Naive thymus-derived CD8-positive, alpha-beta T cell (primary cell): ENCODE data around the gene CAPSL. TPM values are rescaled to one million over a fixed set of nuclear protein-coding genes. Genes with fewer than 3 reads are reported as not detected.
"Not testable (repeated sequence)": the region's sequence is repeated elsewhere in the genome, so short reads cannot be mapped to it uniquely, and the experiment has no call there.

Experiments
- ATAC-seq, 2 donors: fragments of 150-1000 bp; cut with Tn5 transposase in 1 of 2; sonication (Bioruptor Pico), chemical (Tn5 transposase) in 1 of 2; 1 replicate in 1 of 2; 2 replicates in 1 of 2; pipeline ENCODE4 v1.10.0; 2021; ENCODE audit warnings: mild to moderate bottlenecking in 2 of 2, moderate library complexity in 2 of 2
- POLR2A ChIA-PET: fragments of 350-600 bp; sonication (Branson Sonifier 250); formaldehyde crosslinking; loops from one replicate; lab custom pipeline; 2021; ENCODE audit warnings: antibody characterized with exemption; lab: Charles Lee
- DNase-seq, 10 donors: peaks; one replicate each; pipeline versions ENCODE4 v3.0.0 to v3.0.0-alpha.2; 2020 to 2022
- H3K27ac Mint-ChIP-seq, 10 donors: one replicate each; pipeline ENCODE4 v1.8.0; 2020 to 2022; ENCODE audit warnings: mild to moderate bottlenecking in 10 of 10, mixed read lengths in 10 of 10, moderate library complexity in 4 of 10, inconsistent platforms in 1 of 10
- H3K27me3 Mint-ChIP-seq, 5 donors: one replicate each; pipeline ENCODE4 v1.8.0; 2021 to 2022; ENCODE audit warnings: mixed read lengths in 5 of 5
- H3K36me3 Mint-ChIP-seq, 3 donors: one replicate each; pipeline ENCODE4 v1.8.0; 2020 to 2022; ENCODE audit warnings: mixed read lengths in 3 of 3, mild to moderate bottlenecking in 2 of 3, inconsistent platforms in 1 of 3
- H3K4me1 Mint-ChIP-seq, 4 donors: one replicate each; pipeline ENCODE4 v1.8.0; 2021 to 2022; ENCODE audit warnings: mixed read lengths in 4 of 4
- H3K4me3 Mint-ChIP-seq, 10 donors: one replicate each; pipeline ENCODE4 v1.8.0; 2020 to 2022; ENCODE audit warnings: mild to moderate bottlenecking in 10 of 10, mixed read lengths in 10 of 10, moderate library complexity in 6 of 10, inconsistent platforms in 1 of 10
- H3K9me3 Mint-ChIP-seq, 9 donors: one replicate each; pipeline ENCODE4 v1.8.0; 2020 to 2022; ENCODE audit warnings: mixed read lengths in 9 of 9, mild to moderate bottlenecking in 3 of 9, inconsistent platforms in 1 of 9, moderate library complexity in 1 of 9
- polyA plus RNA-seq, 3 donors: library from polyadenylated mRNA; unstranded; fragments of 300-500 nt; fragmentation: Illumina TruSeq; gene quantifications; one replicate each; pipeline ENCODE4 v1.2.3, GENCODE V29; 2021
- total RNA-seq, 8 experiments: library from RNA in 2 of 8; stranded (reverse) in 2 of 8; gene quantifications; one replicate each; pipeline ENCODE4 v1.2.3 and lab custom pipeline; 2021 to 2026

Gene CAPSL
- total and polyA plus RNA-seq, 5 experiments from 2014 or later: not detected

GRCh38 chr5:35869685-35870277 lies 68.6 kb downstream of the CAPSL start:
- H3K4me3 Mint-ChIP-seq: peak overlapping the region in 8 of 10 donors; percentile 33 to 78 (median 65)

GRCh38 chr5:35867998-35868397 lies 70.4 kb downstream of the CAPSL start:
- Mint-ChIP-seq H3K9me3 (peaks cover 0 to 7% (median 3%) of the 10 kb centered on the region in 9 donors), H3K4me3 (peak overlapping the region in 9 of 10 donors; percentile 65 to 82 (median 72)), H3K27me3 (no peaks in the 10 kb centered on the region), H3K4me1 (peaks cover 37 to 91% (median 79%) of the 10 kb centered on the region in 4 donors), H3K36me3 (peaks cover 70 to 96% (median 86%) of the 10 kb centered on the region in 3 donors), H3K27ac (peak overlapping the region; percentile 77 to 92 (median 88))
- no peak for ATAC-seq
- POLR2A ChIA-PET: interaction anchor here (0.6 to 10.9 kb wide), 8 partner anchors 8 to 91 kb away, joined by 3 to 250 read pairs (median 6); partner anchors contain the start of gene IL7R
- no peak for DNase-seq

More at GRCh38 chr5:35869685-35870277, 68.6 kb downstream of the CAPSL start:
- DNase-seq: no peak
- peak overlapping the region; percentile 77 to 92 (median 88) for H3K27ac Mint-ChIP-seq
- peaks cover 67 to 96% (median 88%) of the 10 kb centered on the region in 3 donors for H3K36me3 Mint-ChIP-seq
- ATAC-seq: peak in 1 of 2 donors; percentile 10
- peaks cover 0 to 7% (median 0%) of the 10 kb centered on the region in 9 donors for H3K9me3 Mint-ChIP-seq
- peaks cover 41 to 91% (median 83%) of the 10 kb centered on the region in 4 donors for H3K4me1 Mint-ChIP-seq
- POLR2A ChIA-PET: interaction anchor here (0.5 to 10.9 kb wide), 17 partner anchors 11 to 221 kb away, joined by 3 to 250 read pairs (median 4); partner anchors contain the start of gene IL7R
- H3K27me3 Mint-ChIP-seq: no peaks in the 10 kb centered on the region

DNA sequence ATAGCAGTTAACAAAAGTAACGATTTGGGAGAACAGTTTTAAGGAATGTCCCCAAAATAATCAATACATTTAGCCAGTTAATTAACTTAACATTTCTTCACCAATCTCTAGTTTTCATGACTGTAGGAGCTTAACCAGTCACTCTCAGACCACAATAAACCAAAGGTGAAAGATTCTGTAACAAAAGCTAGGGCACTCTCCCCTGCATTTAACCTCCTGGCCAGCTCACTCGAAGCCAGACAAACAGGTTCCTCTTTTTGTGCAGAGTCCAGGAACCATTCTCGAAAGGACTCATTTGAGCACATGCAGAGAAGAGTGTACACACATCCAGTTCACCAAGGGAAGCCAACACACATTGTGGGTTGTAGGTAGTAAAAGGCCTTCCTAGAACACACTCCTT lies 75.3 kb downstream of the CAPSL start:
- Mint-ChIP-seq H3K4me3 (peak overlapping the region; percentile 84 to 97 (median 96)), H3K9me3 (peaks cover 0 to 5% (median 0%) of the 10 kb centered on the region in 9 donors), H3K4me1 (peaks cover 48 to 82% (median 66%) of the 10 kb centered on the region in 4 donors), H3K27ac (peak overlapping the region; percentile 89 to 99 (median 97)), H3K27me3 (no peaks in the 10 kb centered on the region), H3K36me3 (peaks cover 86 to 93% (median 87%) of the 10 kb centered on the region in 3 donors)
- no peak for DNase-seq
- POLR2A ChIA-PET: interaction anchor here (0.6 to 17.7 kb wide), 11 partner anchors 8 to 204 kb away, joined by 3 to 989 read pairs (median 3); no protein-coding TSS in a partner anchor
- ATAC-seq: peak in 1 of 2 donors; percentile 21

DNA sequence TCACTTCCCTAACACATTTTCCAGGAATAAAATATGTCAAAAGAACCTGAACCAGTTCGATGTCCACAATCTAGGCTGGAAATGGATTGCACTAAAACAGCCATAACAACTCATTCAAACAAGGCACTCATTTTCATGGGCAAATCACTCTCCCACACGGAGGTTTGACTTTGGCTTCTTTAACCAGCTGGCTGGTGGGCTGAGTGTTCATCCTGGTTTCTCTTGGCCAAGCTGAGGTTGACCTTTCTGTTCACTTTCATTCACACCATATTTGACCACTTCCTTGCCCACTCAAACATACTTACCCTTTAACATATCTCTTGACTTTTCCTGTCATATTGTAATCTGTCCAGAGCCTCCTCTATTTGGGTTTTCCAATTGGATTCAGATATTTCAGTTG lies 76.3 kb downstream of the CAPSL start:
- Mint-ChIP-seq H3K27me3 (no peaks in the 10 kb centered on the region), H3K27ac (peak overlapping the region; percentile 89 to 99 (median 97)), H3K36me3 (peaks cover 88 to 91% (median 90%) of the 10 kb centered on the region in 3 donors), H3K9me3 (peaks cover 0 to 5% (median 0%) of the 10 kb centered on the region in 9 donors), H3K4me1 (peaks cover 44 to 72% (median 57%) of the 10 kb centered on the region in 4 donors), H3K4me3 (peak overlapping the region; percentile 84 to 97 (median 96))
- no peak for DNase-seq
- no peak for ATAC-seq
- POLR2A ChIA-PET: interaction anchor here (0.6 to 17.7 kb wide), 10 partner anchors 9 to 79 kb away, joined by 3 to 989 read pairs (median 4); no protein-coding TSS in a partner anchor

DNA sequence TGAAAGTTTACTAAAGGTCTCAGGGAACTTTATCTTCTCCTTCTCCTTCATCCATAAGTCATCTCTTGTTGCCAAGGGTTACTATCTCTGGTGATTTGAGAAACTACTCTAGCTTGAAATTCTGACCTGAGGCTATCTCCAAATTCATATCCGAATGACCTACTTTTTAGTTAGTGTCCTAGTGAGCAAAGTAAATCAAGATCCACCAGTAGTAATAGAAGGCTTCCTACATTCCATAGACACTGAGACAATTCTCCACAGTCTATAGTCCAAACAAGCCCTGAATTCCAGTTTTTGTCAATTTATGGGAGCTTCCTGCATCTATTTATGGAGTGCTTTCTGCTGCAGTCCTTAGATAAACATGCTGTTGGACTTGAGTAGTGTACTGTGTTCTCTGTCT lies 76.7 kb downstream of the CAPSL start:
- Mint-ChIP-seq H3K4me1 (peaks cover 42 to 67% (median 56%) of the 10 kb centered on the region in 4 donors), H3K4me3 (peak overlapping the region; percentile 84 to 97 (median 96)), H3K9me3 (peaks cover 0 to 5% (median 0%) of the 10 kb centered on the region in 9 donors), H3K36me3 (peaks cover 89 to 90% (median 89%) of the 10 kb centered on the region in 3 donors), H3K27me3 (no peaks in the 10 kb centered on the region), H3K27ac (peak overlapping the region; percentile 89 to 99 (median 97))
- POLR2A ChIA-PET: interaction anchor here (0.6 to 17.7 kb wide), 9 partner anchors 8 to 79 kb away, joined by 3 to 989 read pairs (median 4); no protein-coding TSS in a partner anchor
- no peak for ATAC-seq
- no peak for DNase-seq

- H3K27me3 Mint-ChIP-seq: no peaks in the 10 kb centered on the region
- POLR2A ChIA-PET: interaction anchor here (1.4 to 17.7 kb wide), 8 partner anchors 10 to 201 kb away, joined by 3 to 989 read pairs (median 26); no protein-coding TSS in a partner anchor
- no peak for DNase-seq
- no peak for ATAC-seq
- peak overlapping the region; percentile 84 to 97 (median 96) for H3K4me3 Mint-ChIP-seq
- peak overlapping the region; percentile 89 to 99 (median 97) for H3K27ac Mint-ChIP-seq
- peaks cover 81 to 84% (median 83%) of the 10 kb centered on the region in 3 donors for H3K36me3 Mint-ChIP-seq
- peaks cover 0 to 5% (median 0%) of the 10 kb centered on the region in 9 donors for H3K9me3 Mint-ChIP-seq
- H3K4me1 Mint-ChIP-seq: peaks cover 40 to 63% (median 57%) of the 10 kb centered on the region in 4 donors
Measured at GRCh38 chr5:35860686-35861085, 77.7 kb downstream of the CAPSL start.

DNA sequence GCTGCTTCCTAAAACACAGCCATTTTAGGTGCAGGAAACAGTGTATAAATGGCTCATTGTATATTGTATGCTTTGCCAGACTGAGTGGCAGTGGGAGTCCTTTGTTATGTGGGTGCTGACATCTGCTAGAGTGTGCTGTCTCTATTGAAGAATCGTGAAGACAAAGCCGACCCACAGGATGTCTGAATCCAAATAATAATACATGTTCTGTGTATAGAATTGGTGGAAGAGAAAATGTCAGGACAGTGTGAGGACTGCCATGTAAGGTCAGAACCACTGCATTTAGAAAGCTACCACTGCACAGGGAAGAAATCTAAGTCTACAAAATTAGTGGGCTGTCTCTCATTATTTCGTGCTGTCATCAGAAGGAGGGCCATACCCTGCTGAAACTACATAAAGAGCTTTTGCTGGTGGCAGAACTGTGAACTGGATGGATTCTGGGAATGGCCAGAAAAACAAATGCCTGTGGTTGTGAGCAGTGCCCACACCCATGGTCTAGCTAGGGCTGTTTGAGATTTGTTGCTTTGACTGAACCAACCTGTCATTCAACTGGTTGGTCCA lies 79.2 kb downstream of the CAPSL start:
- no peaks in the 10 kb centered on the region for H3K27me3 Mint-ChIP-seq
- H3K9me3 Mint-ChIP-seq: no peaks in the 10 kb centered on the region
- DNase-seq (peak in 5 of 10 donors; percentile 63 to 77 (median 71)), ATAC-seq (peak; percentile 28 to 37)
- peaks cover 44 to 63% (median 58%) of the 10 kb centered on the region in 4 donors for H3K4me1 Mint-ChIP-seq
- peak overlapping the region; percentile 84 to 97 (median 96) for H3K4me3 Mint-ChIP-seq
- peaks cover 66 to 70% (median 70%) of the 10 kb centered on the region in 3 donors for H3K36me3 Mint-ChIP-seq
- H3K27ac Mint-ChIP-seq: peak overlapping the region; percentile 89 to 99 (median 97)
- POLR2A ChIA-PET: interaction anchor here (0.6 to 17.7 kb wide), 21 partner anchors 9 to 208 kb away, joined by 3 to 989 read pairs (median 5); no protein-coding TSS in a partner anchor

GRCh38 chr5:35857606-35858205 lies 80.7 kb downstream of the CAPSL start:
- POLR2A ChIA-PET: interaction anchor here (1.1 to 17.7 kb wide), 13 partner anchors 14 to 199 kb away, joined by 3 to 989 read pairs (median 16); no protein-coding TSS in a partner anchor
- no peaks in the 10 kb centered on the region for H3K9me3 Mint-ChIP-seq
- no peaks in the 10 kb centered on the region for H3K27me3 Mint-ChIP-seq
- peak overlapping the region; percentile 83 to 97 (median 94) for H3K4me3 Mint-ChIP-seq
- peak in 3 of 10 donors; percentile 41 to 45 (median 41) for DNase-seq
- ATAC-seq: no peak
- H3K36me3 Mint-ChIP-seq: peaks cover 52 to 57% (median 56%) of the 10 kb centered on the region in 3 donors
- peaks cover 42 to 63% (median 59%) of the 10 kb centered on the region in 4 donors for H3K4me1 Mint-ChIP-seq
- peak overlapping the region; percentile 95 to 100 (median 100) for H3K27ac Mint-ChIP-seq

DNA sequence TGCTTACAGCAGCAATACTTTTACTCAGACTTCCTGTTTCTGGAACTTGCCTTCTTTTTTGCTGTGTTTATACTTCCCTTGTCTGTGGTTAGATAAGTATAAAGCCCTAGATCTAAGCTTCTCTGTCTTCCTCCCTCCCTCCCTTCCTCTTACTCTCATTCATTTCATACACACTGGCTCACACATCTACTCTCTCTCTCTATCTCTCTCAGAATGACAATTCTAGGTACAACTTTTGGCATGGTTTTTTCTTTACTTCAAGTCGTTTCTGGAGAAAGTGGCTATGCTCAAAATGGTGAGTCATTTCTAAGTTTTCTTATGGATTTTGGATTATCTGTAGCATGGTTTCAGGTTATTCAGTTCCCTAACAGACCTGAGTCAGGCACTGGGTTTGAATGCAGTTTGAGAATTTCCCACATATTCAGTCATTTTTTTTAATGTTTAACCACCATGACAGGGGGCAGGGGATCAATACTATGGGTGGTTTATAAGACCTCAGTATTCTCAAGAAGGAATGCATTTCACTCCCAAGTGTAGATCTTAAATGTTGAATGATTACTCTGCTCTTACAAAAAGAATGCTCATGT lies 81.6 kb downstream of the CAPSL start, which contains the start of gene IL7R:
TSS of gene IL7R (plus strand) at position 127 of the 587 bp plus-strand sequence. CDS start at position 214, 87 bp downstream.
- peak in 4 of 10 donors; percentile 51 to 84 (median 82) for DNase-seq
- no peaks in the 10 kb centered on the region for H3K27me3 Mint-ChIP-seq
- POLR2A ChIA-PET: interaction anchor here (0.8 to 17.7 kb wide), 18 partner anchors 15 to 1019 kb away, joined by 3 to 989 read pairs (median 7); partner anchors contain the start of gene NIPBL
- no peaks in the 10 kb centered on the region for H3K9me3 Mint-ChIP-seq
- peak; percentile 29 to 33 for ATAC-seq
- H3K4me1 Mint-ChIP-seq: peaks cover 40 to 66% (median 59%) of the 10 kb centered on the region in 4 donors
- H3K27ac Mint-ChIP-seq: peak within 1 kb of the TSS; percentile 95 to 100 (median 100)
- H3K36me3 Mint-ChIP-seq: peaks cover 43 to 48% (median 48%) of the 10 kb centered on the region in 3 donors
- peak within 1 kb of the TSS; percentile 84 to 97 (median 94) for H3K4me3 Mint-ChIP-seq

- H3K36me3 Mint-ChIP-seq: peaks cover 37 to 42% (median 42%) of the 10 kb centered on the region in 3 donors
- H3K4me1 Mint-ChIP-seq: peaks cover 36 to 66% (median 59%) of the 10 kb centered on the region in 4 donors
- not testable (repeated sequence) for H3K9me3 Mint-ChIP-seq, ATAC-seq, H3K27me3 Mint-ChIP-seq
- peak in 2 of 10 donors; percentile 35 to 56 for DNase-seq
- POLR2A ChIA-PET: interaction anchor here (0.8 to 17.7 kb wide), 22 partner anchors 8 to 1020 kb away, joined by 3 to 989 read pairs (median 6); partner anchors contain the start of gene NIPBL
- peak overlapping the region; percentile 83 to 97 (median 94) for H3K4me3 Mint-ChIP-seq
- H3K27ac Mint-ChIP-seq: peak overlapping the region; percentile 95 to 100 (median 100)
Measured at GRCh38 chr5:35856186-35856764, 82.1 kb downstream of the CAPSL start.
